Astrocyte (in vitro differentiated cells and primary cell): ENCODE measurements around the gene RGL1. TPM values are rescaled to one million over a fixed set of nuclear protein-coding genes. Genes with fewer than 3 reads are reported as not detected.
A peak's percentile ranks its signal among the peaks of the same experiment; 100 is the strongest.

ENCODE experiments used
- DNase-seq: peaks from one replicate; pipeline ENCODE4 v3.0.0-alpha.2; 2010; ENCODE audit warnings: low read depth
- FAIRE-seq: peaks from 2 replicates; lab custom pipeline; 2011; peaks lifted over from hg19 to GRCh38; lab: Jason Lieb, UNC
- H2AFZ ChIP-seq: 2 replicates; pipeline ENCODE4 v1.6.0; 2012; ENCODE audit warnings: low read depth, low read length, inconsistent platforms
- H3K27ac ChIP-seq: 2 replicates; pipeline ENCODE4 v1.5.1; 2011; ENCODE audit warnings: low read depth, low read length, inconsistent platforms
- H3K27me3 ChIP-seq: 2 replicates; pipeline ENCODE4 v1.6.0; 2011; ENCODE audit warnings: low read length, inconsistent platforms; ENCODE audit not compliant: insufficient read depth
- H3K36me3 ChIP-seq: 2 replicates; pipeline ENCODE4 v1.5.1; 2011; ENCODE audit warnings: low read length, inconsistent platforms; ENCODE audit not compliant: insufficient read depth
- H3K4me1 ChIP-seq: 2 replicates; pipeline ENCODE4 v1.5.1; 2011; ENCODE audit warnings: low read length, inconsistent platforms; ENCODE audit not compliant: insufficient read depth
- H3K4me2 ChIP-seq: 2 replicates; pipeline ENCODE4 v1.6.0; 2012; ENCODE audit warnings: low read length, inconsistent platforms
- H3K4me3 ChIP-seq: 2 replicates; pipeline ENCODE4 v1.5.1; 2011; ENCODE audit warnings: low read depth, mild to moderate bottlenecking, low read length, inconsistent platforms; ENCODE audit not compliant: insufficient read depth
- H3K79me2 ChIP-seq: 2 replicates; pipeline ENCODE4 v1.6.0; 2012; ENCODE audit warnings: mild to moderate bottlenecking, low read length, inconsistent platforms; ENCODE audit not compliant: insufficient read depth
- H3K9ac ChIP-seq: 2 replicates; pipeline ENCODE4 v1.6.0; 2012; ENCODE audit warnings: mild to moderate bottlenecking, low read length, inconsistent platforms
- H3K9me3 ChIP-seq: 2 replicates; pipeline ENCODE4 v1.5.1; 2012; ENCODE audit warnings: low read depth, mild to moderate bottlenecking, low read length, inconsistent platforms; ENCODE audit not compliant: insufficient read depth
- H4K20me1 ChIP-seq: 2 replicates; pipeline ENCODE4 v1.6.0; 2012; ENCODE audit warnings: low read length, inconsistent platforms; ENCODE audit not compliant: insufficient read depth
- H3K27ac Mint-ChIP-seq: one replicate; pipeline ENCODE4 v1.8.0; 2021; ENCODE audit warnings: mild to moderate bottlenecking, mixed read lengths; ENCODE audit not compliant: unreplicated experiment
- H3K27me3 Mint-ChIP-seq: one replicate; pipeline ENCODE4 v1.8.0; 2021; ENCODE audit warnings: low read depth, mixed read lengths; ENCODE audit not compliant: unreplicated experiment
- H3K36me3 Mint-ChIP-seq: one replicate; pipeline ENCODE4 v1.8.0; 2021; ENCODE audit warnings: low read depth, mixed read lengths; ENCODE audit not compliant: unreplicated experiment
- H3K4me1 Mint-ChIP-seq: one replicate; pipeline ENCODE4 v1.8.0; 2021; ENCODE audit warnings: low read depth, mixed read lengths; ENCODE audit not compliant: unreplicated experiment
- H3K4me3 Mint-ChIP-seq: one replicate; pipeline ENCODE4 v1.8.0; 2021; ENCODE audit warnings: mild to moderate bottlenecking, moderate library complexity, mixed read lengths; ENCODE audit not compliant: unreplicated experiment
- H3K9me3 Mint-ChIP-seq: one replicate; pipeline ENCODE4 v1.8.0; 2021; ENCODE audit warnings: mild to moderate bottlenecking, mixed read lengths; ENCODE audit not compliant: unreplicated experiment
- CTCF ChIP-seq: IDR thresholded peaks from 2 replicates; pipeline ENCODE4 v1.5.1; 2011; ENCODE audit warnings: low read depth, mild to moderate bottlenecking, inconsistent platforms, low read length, moderate library complexity; ENCODE audit not compliant: insufficient read depth
- EZH2 ChIP-seq: IDR thresholded peaks from 2 replicates; pipeline ENCODE4 v1.6.1; 2012; ENCODE audit warnings: mild to moderate bottlenecking, low read length, inconsistent platforms; ENCODE audit not compliant: insufficient read depth
- total RNA-seq: library from RNA; stranded (reverse); gene quantifications from 2 replicates; pipeline ENCODE4 v1.2.1, GENCODE V29; 2021

Gene RGL1
- total RNA-seq, 1 donor from 2014 or later, result 10.1 TPM

- no peak overlapping the region for H3K4me3 ChIP-seq
- no peak for FAIRE-seq
Observed at GRCh38 chr1:183773482-183774274, 31.2 kb upstream of the RGL1 start.

GRCh38 chr1:183774938-183775337 is 30.0 kb upstream of the RGL1 start:
- H3K4me2 ChIP-seq, result no peak overlapping the region
- no peak for FAIRE-seq
- H3K27ac ChIP-seq, result no peak overlapping the region
- no peaks in the 10 kb centered on the region for H4K20me1 ChIP-seq
- H3K4me3 ChIP-seq, result no peak overlapping the region
- DNase-seq, result no peak
- no peaks in the 10 kb centered on the region for H3K4me1 ChIP-seq
- no peaks in the 10 kb centered on the region for H3K36me3 ChIP-seq
- Mint-ChIP-seq H3K4me1 (peaks cover 6% of the 10 kb centered on the region), H3K36me3 (peaks cover 19% of the 10 kb centered on the region), H3K4me3 (no peak overlapping the region), H3K9me3 (peaks cover 24% of the 10 kb centered on the region), H3K27ac (no peak overlapping the region), H3K27me3 (no peaks in the 10 kb centered on the region)
- TF ChIP-seq CTCF (no peak), EZH2 (no peak)
- no peaks in the 10 kb centered on the region for H3K79me2 ChIP-seq
- H3K9ac ChIP-seq, result no peak overlapping the region
- H3K9me3 ChIP-seq, result no peaks in the 10 kb centered on the region
- H3K27me3 ChIP-seq, result no peaks in the 10 kb centered on the region
- H2AFZ ChIP-seq, result no peak overlapping the region

More at GRCh38 chr1:183773482-183774274, 31.2 kb upstream of the RGL1 start:
- no peaks in the 10 kb centered on the region for H3K9me3 ChIP-seq
- no peak overlapping the region for H2AFZ ChIP-seq
- TF ChIP-seq CTCF, result no peak
- no peak for TF ChIP-seq EZH2
- H3K9me3 Mint-ChIP-seq, result peaks cover 24% of the 10 kb centered on the region
- H3K9ac ChIP-seq, result no peak overlapping the region
- peaks cover 6% of the 10 kb centered on the region for H3K4me1 Mint-ChIP-seq
- no peaks in the 10 kb centered on the region for H3K36me3 ChIP-seq
- no peaks in the 10 kb centered on the region for H3K4me1 ChIP-seq
- DNase-seq, result no peak
- H3K36me3 Mint-ChIP-seq, result peaks cover 19% of the 10 kb centered on the region
- no peak overlapping the region for H3K4me2 ChIP-seq
- no peaks in the 10 kb centered on the region for H3K79me2 ChIP-seq
- no peaks in the 10 kb centered on the region for H4K20me1 ChIP-seq
- H3K27ac ChIP-seq, result no peak overlapping the region
- H3K27ac Mint-ChIP-seq, result no peak overlapping the region
- no peaks in the 10 kb centered on the region for H3K27me3 Mint-ChIP-seq
- H3K27me3 ChIP-seq, result no peaks in the 10 kb centered on the region
- H3K4me3 Mint-ChIP-seq, result no peak overlapping the region

GRCh38 chr1:183776731-183777130 is 28.2 kb upstream of the RGL1 start:
- H3K27ac Mint-ChIP-seq, result no peak overlapping the region
- H3K36me3 Mint-ChIP-seq, result peaks cover 13% of the 10 kb centered on the region

More at GRCh38 chr1:183776731-183777130, 28.2 kb upstream of the RGL1 start:
- no peaks in the 10 kb centered on the region for H3K4me1 ChIP-seq
- no peak overlapping the region for H3K27ac ChIP-seq
- Mint-ChIP-seq H3K4me3 (no peak overlapping the region), H3K4me1 (peaks cover 6% of the 10 kb centered on the region), H3K27me3 (no peaks in the 10 kb centered on the region), H3K9me3 (peaks cover 19% of the 10 kb centered on the region)
- H3K4me2 ChIP-seq, result no peak overlapping the region
- no peak overlapping the region for H3K9ac ChIP-seq
- FAIRE-seq (peak; percentile 47), DNase-seq (peak; percentile 59)
- H3K79me2 ChIP-seq, result no peaks in the 10 kb centered on the region
- no peaks in the 10 kb centered on the region for H3K27me3 ChIP-seq
- no peak overlapping the region for H3K4me3 ChIP-seq
- H4K20me1 ChIP-seq, result no peaks in the 10 kb centered on the region
- H3K9me3 ChIP-seq, result no peaks in the 10 kb centered on the region
- TF ChIP-seq CTCF, result no peak
- no peaks in the 10 kb centered on the region for H3K36me3 ChIP-seq
- H2AFZ ChIP-seq, result no peak overlapping the region
